GM06990 (cell line): Measurements from ENCODE around the gene PTGR3.
"Not testable (repeated sequence)": the region's sequence is repeated elsewhere in the genome, so short reads cannot be mapped to it uniquely, and the experiment has no call there.

Experiments used
- DNase-seq: peaks from one replicate; pipeline ENCODE4 v3.0.0-alpha.2; 2011; ENCODE audit not compliant: insufficient read length; ENCODE audit errors: extremely low read depth
- H3K27me3 ChIP-seq: replicated peaks from 2 replicates; pipeline ENCODE4 v1.6.0; 2011; ENCODE audit warnings: low read length; ENCODE audit not compliant: control insufficient read depth, insufficient read depth
- H3K36me3 ChIP-seq: 2 replicates; pipeline ENCODE4 v1.5.1; 2011; ENCODE audit warnings: low read length; ENCODE audit not compliant: control insufficient read depth, insufficient read depth
- H3K4me3 ChIP-seq: replicated peaks from 2 replicates; pipeline ENCODE4 v1.5.1; 2011; ENCODE audit warnings: low read depth, mild to moderate bottlenecking, control low read depth, low read length
- TF ChIP-seq, protein P1 (sequence below): IDR thresholded peaks from 2 replicates; pipeline ENCODE4 v1.5.1; 2011; ENCODE audit warnings: low read length, control low read depth, mild to moderate bottlenecking, inconsistent platforms; ENCODE audit not compliant: insufficient read depth, poor library complexity, severe bottlenecking

The PTGR3 gene

DNA sequence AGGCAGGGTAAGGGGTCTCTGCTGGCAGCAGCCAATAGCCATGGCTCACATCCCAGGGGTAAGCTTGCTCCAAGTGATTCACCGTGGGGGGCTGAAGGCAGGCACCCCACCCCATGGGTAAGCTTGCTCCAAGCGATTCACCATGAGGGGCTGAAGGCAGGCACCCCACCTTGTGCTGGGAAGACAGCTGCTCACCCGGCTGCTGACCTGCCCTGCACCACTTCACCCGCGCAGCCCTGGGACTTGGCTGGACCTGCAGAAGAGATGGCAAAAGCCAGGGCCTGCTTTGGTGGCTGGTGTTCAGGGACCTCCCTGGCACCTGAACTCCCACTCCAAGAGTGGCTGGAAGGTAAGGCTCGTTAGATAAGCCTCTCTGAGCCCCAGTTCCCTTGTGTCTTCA is 19.2 kb downstream of the PTGR3 start:
- DNase-seq, result no peak
- Histone ChIP-seq H3K4me3 (no peak overlapping the region), H3K27me3 (no peaks in the 10 kb centered on the region), H3K36me3 (no peaks in the 10 kb centered on the region)
- TF ChIP-seq, protein P1, sequence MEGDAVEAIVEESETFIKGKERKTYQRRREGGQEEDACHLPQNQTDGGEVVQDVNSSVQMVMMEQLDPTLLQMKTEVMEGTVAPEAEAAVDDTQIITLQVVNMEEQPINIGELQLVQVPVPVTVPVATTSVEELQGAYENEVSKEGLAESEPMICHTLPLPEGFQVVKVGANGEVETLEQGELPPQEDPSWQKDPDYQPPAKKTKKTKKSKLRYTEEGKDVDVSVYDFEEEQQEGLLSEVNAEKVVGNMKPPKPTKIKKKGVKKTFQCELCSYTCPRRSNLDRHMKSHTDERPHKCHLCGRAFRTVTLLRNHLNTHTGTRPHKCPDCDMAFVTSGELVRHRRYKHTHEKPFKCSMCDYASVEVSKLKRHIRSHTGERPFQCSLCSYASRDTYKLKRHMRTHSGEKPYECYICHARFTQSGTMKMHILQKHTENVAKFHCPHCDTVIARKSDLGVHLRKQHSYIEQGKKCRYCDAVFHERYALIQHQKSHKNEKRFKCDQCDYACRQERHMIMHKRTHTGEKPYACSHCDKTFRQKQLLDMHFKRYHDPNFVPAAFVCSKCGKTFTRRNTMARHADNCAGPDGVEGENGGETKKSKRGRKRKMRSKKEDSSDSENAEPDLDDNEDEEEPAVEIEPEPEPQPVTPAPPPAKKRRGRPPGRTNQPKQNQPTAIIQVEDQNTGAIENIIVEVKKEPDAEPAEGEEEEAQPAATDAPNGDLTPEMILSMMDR, result no peak

- H3K36me3 ChIP-seq, DNase-seq, H3K4me3 ChIP-seq, H3K27me3 ChIP-seq: not testable (repeated sequence)
Observed at GRCh38 chr18:75187702-75188101, 21.2 kb downstream of the PTGR3 start.

GRCh38 chr18:75185460-75185859 is 23.5 kb downstream of the PTGR3 start:
- TF ChIP-seq, protein P1, result no peak
- H3K4me3 ChIP-seq, result no peak overlapping the region
- H3K36me3 ChIP-seq, result no peaks in the 10 kb centered on the region
- H3K27me3 ChIP-seq, result no peaks in the 10 kb centered on the region
- no peak for DNase-seq

DNA sequence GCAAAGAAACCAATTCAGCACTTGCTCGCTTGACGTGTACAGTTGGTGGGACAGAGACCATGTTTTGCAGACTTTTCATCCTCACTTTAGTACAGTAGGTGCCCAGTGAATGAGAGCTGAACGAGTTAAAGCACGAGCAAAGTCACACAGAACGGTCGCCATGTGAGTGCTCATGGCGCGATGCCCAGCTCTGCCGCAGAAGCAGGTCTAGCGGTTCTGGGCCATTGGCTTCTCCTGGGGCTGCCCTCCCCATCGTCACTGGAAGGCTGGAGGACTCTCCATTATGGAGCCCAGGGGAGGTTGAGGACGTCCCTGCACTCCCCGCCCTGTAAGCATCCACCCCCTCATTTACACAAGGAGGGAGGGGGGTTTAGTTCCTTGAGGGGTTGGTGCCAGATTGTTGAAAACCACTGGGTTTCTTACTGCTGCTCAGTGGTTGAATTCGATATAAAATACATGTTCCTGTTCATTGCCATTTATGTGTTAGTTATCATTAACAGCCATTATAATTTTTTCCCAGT is 24.9 kb downstream of the PTGR3 start:
- no peak for DNase-seq
- Histone ChIP-seq H3K27me3 (no peaks in the 10 kb centered on the region), H3K4me3 (no peak overlapping the region), H3K36me3 (no peaks in the 10 kb centered on the region)
- TF ChIP-seq, protein P1, result no peak

- DNase-seq, result no peak
- Histone ChIP-seq H3K27me3 (no peaks in the 10 kb centered on the region), H3K36me3 (no peaks in the 10 kb centered on the region), H3K4me3 (no peak overlapping the region)
- TF ChIP-seq, protein P1, result no peak
Observed at GRCh38 chr18:75183524-75183923, 25.4 kb downstream of the PTGR3 start.

DNA sequence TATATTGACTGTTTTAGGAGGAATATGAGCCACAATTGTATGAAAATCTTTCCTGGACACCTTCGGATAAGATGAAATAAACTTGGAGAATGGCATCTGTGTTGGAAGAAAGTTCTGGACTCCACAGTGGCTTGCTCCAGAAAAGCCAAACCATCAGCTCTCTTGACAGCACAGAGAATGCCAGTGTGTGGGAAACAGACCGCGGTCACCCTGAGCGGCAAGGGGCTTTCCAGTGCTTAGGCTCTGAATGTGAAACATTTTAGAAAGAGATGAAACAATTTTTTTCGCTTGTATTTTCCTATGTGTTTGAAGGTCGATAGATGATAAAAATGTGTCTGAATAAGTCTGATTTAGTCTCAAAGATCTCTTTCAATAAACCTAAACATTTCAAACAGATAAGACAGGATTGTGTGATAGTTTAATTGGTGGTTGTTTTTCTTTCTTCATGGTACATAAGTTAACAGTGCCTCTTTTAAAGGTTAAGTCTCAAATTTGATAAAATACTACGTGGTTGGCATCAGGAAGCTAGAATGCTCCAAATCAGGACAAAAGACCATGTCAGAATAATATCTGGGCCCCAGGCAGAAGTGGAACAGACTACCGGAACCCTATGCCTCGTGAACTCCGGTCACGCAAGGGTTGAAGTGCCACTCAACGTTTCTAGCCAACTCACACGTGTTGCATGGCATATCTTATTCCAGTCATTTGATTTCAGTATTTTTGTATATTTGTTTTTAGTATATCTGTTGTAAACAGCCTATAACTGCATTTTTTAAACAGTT is 28.9 kb downstream of the PTGR3 start:
- Histone ChIP-seq H3K4me3 (no peak overlapping the region), H3K36me3 (no peaks in the 10 kb centered on the region), H3K27me3 (no peaks in the 10 kb centered on the region)
- TF ChIP-seq, protein P1, result no peak
- no peak for DNase-seq
